Erythroblast (primary cell): ENCODE measurements around the gene CTNNA2.

Source experiments
- GATA1 ChIP-seq: IDR thresholded peaks from 2 replicates; pipeline ENCODE4 v1.6.1; 2011; ENCODE audit warnings: low read depth, mild to moderate bottlenecking, control low read depth, low read length, moderate library complexity
- POLR2A ChIP-seq: IDR thresholded peaks from 2 replicates; pipeline ENCODE4 v1.6.1; 2011; ENCODE audit warnings: mild to moderate bottlenecking, low read length

DNA sequence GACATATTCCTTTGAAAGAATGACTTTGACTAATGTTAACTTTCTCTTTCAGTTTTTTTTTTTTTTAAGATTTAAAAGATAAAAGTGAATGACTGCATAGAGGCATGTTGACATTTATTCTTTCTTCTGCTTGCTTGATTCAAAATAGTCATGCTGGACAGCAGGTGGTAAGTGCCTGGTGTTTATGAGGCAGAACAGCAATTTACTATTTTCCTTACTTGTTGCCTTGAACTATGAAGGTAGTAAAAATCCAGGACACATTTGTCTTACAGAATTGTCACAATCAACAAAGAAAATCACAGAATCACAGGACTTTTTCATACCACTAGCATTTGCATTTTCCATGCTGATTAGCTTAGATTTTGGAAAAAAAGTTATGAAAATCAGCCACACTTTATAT, 388.3 kb downstream of the CTNNA2 start:
- no peak for TF ChIP-seq POLR2A
- no peak for TF ChIP-seq GATA1
